Measurements from ENCODE around the gene ZNF778.
"Not testable (repeated sequence)": the region's sequence is repeated elsewhere in the genome, so short reads cannot be mapped to it uniquely, and the experiment has no call there.

Gene ZNF778

GRCh38 chr16:89183463-89183862 lies 34.0 kb upstream of the ZNF778 start:
- no peak for DNase-seq (ENCODE audit: low spot score)

DNA sequence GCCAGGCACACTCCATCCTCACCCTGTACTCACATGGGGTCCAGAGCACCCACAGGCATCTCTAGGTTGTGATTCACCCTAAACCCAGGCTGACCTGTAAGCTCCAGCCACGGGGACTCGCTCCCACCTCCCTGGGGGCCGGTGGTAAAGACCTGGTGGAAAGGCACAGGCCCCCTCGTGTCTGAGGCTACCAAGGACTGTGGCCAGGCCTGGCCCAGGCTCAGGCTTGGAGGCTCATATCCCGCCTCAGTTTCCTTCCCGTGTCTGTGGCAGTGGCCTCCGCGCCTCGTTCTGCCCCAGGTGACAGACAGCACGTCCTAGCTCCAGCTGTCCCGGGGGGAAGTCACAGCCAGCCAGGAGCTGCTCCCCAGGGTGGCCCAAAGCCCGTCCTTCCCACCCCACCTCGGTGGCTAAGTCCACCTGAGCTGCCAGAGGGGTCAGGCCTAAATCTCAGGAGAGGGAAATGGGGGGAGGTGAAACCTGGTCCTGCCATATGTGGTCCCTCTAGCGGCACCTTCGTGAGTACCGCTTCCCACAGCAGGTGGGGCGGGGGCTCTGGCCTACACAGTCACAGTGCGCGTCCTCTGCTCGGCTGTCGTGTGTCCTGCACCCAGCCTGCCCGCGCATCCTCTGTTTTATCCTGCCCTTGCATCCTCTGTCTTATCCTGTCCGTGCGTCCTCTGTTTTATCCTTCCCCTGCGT lies 33.4 kb upstream of the ZNF778 start:
- DNase-seq (ENCODE audit: low spot score) = no peak

DNA sequence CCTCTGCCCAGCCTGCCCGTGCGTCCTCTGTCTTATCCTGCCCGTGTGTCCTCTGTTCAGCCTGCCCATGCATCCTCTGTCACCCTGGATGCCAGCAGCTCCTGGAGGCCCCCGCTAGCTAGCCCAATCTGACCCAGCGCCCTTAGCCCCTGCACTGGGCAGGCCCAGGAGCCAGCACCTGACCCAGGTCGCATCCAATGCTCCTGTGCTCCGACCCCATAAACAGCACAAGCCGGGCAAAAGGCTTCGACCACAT lies 32.9 kb upstream of the ZNF778 start:
- DNase-seq (ENCODE audit: low spot score) = no peak

GRCh38 chr16:89184933-89185794 lies 32.3 kb upstream of the ZNF778 start:
- no peak for DNase-seq (ENCODE audit: low spot score)

GRCh38 chr16:89185887-89186592 lies 31.5 kb upstream of the ZNF778 start:
- not testable (repeated sequence) for DNase-seq (ENCODE audit: low spot score)

GRCh38 chr16:89186593-89187031 lies 30.9 kb upstream of the ZNF778 start:
- not testable (repeated sequence) for DNase-seq (ENCODE audit: low spot score)

DNA sequence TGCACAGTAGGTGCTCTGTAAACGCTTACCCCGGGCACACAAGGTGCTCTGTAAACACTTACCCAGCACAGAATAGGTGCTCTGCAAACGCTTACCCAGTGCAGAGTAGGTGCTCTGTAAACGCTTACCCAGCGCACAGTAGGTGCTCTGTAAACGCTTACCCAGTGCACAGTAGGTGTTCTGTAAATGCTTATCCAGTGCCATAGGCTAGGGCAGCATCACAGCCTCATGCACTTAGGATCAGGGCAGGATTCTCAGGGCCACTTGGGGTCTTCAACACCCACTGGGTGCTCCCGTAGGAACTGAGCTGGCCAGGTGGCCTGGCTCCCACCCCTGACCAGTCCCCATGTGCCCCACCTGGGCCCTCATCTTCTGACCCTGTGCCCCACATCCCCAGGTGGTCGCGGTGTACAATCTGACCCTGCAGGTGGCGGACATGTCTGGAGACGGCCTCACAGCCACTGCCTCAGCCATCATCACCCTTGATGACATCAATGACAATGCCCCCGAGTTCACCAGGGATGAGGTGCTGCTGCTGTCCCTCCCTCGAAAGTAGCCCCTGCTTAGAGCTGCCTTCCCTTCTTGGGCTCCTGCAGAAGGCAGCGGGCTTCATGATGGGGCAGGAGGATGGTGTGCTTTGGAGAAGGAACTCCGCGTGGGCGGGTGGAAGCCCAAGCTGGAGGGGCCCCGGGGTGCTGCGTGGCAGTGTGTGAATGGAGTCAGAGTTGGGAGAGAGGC lies 30.3 kb upstream of the ZNF778 start:
- peak; percentile 51 for DNase-seq (ENCODE audit: low spot score)

DNA sequence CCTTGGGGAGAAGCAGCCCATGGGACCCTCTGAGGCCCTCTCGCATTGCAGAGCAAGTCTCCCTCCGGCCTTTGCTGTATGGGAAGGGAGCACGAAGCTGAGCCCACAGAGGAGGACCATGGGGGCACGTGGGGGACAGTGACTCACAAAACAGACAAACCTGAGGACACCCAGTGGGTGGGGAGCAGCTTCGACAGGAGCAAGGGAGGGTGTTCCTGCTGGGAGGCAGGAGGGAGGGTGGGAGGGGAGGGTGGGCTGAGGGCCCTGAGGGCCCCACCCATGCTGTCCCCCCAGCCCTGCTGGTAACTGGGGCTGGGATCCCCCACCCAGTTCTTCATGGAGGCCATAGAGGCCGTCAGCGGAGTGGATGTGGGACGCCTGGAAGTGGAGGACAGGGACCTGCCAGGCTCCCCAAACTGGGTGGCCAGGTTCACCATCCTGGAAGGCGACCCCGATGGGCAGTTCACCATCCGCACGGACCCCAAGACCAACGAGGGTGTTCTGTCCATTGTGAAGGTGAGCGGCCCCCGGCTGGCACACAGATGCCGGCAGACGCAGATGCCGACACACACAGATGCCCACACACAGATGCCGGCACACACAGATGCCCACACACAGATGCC lies 29.6 kb upstream of the ZNF778 start:
- peak; percentile 68 for DNase-seq (ENCODE audit: low spot score)

DNA sequence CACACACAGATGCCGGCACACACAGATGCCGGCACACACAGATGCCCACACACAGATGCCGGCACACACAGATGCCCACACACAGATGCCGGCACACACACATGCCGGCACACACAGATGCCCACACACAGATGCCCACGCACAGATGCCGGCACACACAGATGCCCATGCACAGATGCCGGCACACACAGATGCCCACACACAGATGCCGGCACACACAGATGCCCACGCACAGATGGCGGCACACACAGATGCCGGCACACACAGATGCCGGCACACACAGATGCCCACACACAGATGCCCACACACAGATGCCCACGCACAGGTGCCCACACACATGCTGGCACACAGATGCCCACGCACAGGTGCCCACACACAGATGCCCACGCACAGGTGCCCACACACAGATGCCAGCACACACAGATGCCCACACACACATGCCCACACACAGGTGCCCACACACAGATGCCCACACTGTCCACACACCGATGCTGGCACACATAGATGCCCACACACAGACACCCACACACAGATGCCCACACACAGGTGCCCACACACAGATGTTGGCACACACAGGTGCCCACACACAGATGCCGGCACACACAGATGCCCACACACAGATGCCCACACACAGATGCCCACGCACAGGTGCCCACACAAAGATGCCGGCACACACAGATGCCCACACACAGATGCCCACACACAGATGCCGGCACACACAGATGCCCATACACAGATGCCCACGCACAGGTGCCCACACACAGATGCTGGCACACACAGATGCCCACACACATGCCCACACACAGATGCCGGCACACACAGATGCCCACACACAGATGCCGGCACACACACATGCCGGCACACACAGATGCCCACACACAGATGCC lies 28.8 kb upstream of the ZNF778 start:
- DNase-seq (ENCODE audit: low spot score) = not testable (repeated sequence)

DNA sequence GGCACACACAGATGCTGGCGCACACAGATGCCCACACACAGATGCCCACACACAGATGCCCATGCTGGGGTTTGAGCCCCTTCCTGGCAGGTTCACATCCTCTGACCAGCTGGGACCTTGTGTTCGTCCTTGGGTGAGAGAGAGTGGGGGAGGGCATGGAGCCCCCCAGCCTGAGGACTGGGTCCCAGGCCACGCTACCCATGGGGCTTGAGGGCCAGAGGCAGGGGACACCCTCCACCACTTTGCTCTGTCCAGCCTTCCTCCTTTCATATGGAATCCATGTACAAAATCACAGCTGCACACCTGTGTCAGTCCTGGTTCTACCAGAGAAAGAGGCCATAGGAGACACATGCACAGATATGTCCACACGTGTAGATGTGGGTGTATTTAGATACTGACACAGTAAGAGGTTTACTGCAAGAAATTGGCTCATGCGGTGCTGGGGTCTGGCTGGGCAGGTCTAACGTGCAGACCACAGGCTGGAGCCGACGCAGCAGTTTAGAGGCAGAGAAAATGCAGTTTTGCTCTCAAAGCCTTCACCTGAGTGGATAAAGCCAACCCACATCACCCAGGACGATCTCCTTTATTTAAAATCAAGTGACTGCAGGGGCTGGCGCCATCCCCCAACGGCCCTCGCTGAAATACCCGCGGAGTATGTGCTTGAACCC lies 28.0 kb upstream of the ZNF778 start:
- DNase-seq (ENCODE audit: low spot score) = no peak

DNA sequence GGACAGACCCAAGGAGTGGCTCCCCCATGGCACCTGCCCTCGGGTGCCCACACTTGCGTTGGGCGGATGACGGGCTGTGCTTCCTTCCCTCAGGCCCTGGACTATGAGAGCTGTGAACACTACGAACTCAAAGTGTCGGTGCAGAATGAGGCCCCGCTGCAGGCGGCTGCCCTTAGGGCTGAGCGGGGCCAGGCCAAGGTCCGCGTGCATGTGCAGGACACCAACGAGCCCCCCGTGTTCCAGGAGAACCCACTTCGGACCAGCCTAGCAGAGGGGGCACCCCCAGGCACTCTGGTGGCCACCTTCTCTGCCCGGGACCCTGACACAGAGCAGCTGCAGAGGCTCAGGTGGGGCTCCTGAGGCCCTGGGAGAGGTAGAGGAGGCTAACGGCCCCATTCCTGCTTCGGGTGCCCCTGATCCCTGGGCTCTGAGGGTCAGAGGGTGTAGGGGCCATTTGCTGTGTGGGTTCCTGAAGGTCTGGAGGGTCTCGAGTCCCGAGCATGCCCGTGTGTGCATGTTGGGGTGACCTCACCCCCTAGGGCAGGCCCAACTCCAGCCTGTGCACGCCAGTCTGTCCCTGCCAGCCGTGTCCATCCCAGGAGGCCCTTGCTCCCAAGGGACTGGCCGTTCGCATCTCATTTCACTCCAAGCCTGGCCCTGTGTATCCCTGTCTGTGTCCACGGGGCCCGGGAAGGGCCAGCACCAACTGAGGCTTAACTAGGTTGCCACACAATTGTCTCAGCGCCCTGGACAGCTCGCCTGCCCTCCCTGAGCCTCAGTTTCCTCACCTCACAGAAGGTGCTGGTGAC lies 27.1 kb upstream of the ZNF778 start:
- DNase-seq (ENCODE audit: low spot score) = no peak

GRCh38 chr16:89191033-89191900 lies 26.2 kb upstream of the ZNF778 start:
- no peak for DNase-seq (ENCODE audit: low spot score)

DNA sequence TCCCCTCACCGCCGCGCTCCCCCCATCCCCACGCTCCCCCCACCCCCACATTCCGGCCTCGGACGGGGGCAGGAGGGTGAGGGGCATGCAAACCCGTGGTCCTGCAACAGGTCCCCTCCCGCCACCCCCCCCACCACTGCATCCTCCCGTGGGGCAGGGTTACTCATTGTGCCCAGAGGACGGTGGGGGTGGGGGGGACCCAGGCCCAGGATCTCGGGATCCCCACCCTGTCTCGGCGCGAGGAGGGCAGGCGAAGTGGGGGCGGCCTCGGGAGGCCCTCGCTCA lies 25.7 kb upstream of the ZNF778 start:
- DNase-seq (ENCODE audit: low spot score) = no peak

DNA sequence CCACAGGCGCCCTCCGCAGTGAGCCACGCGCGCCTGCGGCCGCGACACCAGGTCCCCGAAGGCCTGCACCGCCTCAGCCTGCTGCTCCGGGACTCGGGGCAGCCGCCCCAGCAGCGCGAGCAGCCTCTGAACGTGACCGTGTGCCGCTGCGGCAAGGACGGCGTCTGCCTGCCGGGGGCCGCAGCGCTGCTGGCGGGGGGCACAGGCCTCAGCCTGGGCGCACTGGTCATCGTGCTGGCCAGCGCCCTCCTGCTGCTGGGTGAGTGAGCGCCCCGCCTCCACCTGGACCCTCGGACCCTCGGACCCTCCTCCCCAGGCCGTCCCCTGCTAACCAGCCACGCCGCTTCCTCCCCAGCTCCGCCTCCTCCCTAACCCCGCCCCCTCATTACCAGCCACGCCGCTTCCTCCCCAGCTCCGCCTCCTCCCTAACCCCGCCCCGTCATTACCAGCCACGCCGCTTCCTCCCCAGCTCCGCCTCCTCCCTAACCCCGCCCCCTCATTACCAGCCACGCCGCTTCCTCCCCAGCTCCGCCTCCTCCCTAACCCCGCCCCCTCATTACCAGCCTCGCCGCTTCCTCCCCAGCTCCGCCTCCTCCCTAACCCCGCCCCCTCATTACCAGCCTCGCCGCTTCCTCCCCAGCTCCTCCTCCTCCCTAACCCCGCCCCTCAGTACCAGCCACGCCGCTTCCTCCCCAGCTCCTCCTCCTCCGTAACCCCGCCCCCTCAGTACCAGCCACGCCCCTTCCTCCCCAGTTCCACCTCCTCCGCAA lies 25.1 kb upstream of the ZNF778 start:
- DNase-seq (ENCODE audit: low spot score) = peak; percentile 73

GRCh38 chr16:89192956-89193575 lies 24.4 kb upstream of the ZNF778 start:
- peak; percentile 60 for DNase-seq (ENCODE audit: low spot score)

GRCh38 chr16:89193576-89194293 lies 23.8 kb upstream of the ZNF778 start:
- no peak for DNase-seq (ENCODE audit: low spot score)

All from hepatic stellate cell (primary cell).